ENCODE data around the gene PRPS2.

DNA sequence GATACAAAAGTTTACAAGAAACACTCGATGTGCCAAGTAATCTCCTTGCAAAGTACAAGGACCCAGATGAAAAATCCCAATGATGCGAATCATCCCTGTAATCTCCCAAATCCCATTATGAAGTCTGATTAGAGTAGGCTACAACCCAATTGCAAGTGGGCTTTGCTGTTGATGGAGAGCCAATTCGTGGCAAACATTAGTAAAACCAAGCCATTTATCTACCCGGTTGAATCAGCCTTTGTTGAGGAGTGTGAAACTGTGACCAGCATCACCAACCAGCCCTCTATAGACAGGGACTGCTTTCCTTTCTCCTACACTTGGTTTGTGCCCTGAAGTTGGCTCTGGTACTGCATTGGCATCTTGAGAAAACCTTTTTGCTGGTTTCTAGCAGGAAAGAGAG is 1.2 kb upstream of the PRPS2 start:
- TF ChIP-seq POLR2A (IDR thresholded peaks at IDR 0.05; ENCODE audit: low read depth, low read length): no peak
- no peak for TF ChIP-seq MYC (IDR thresholded peaks at IDR 0.05; ENCODE audit: low read depth, low read length)
- TF ChIP-seq, protein P1, sequence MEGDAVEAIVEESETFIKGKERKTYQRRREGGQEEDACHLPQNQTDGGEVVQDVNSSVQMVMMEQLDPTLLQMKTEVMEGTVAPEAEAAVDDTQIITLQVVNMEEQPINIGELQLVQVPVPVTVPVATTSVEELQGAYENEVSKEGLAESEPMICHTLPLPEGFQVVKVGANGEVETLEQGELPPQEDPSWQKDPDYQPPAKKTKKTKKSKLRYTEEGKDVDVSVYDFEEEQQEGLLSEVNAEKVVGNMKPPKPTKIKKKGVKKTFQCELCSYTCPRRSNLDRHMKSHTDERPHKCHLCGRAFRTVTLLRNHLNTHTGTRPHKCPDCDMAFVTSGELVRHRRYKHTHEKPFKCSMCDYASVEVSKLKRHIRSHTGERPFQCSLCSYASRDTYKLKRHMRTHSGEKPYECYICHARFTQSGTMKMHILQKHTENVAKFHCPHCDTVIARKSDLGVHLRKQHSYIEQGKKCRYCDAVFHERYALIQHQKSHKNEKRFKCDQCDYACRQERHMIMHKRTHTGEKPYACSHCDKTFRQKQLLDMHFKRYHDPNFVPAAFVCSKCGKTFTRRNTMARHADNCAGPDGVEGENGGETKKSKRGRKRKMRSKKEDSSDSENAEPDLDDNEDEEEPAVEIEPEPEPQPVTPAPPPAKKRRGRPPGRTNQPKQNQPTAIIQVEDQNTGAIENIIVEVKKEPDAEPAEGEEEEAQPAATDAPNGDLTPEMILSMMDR (IDR thresholded peaks at IDR 0.05; ENCODE audit: extremely low read depth in 1 of 2, insufficient read depth in 1 of 2, low read depth in 1 of 2, low read length in 2 of 2): no peak
- TF ChIP-seq EZH2 (IDR thresholded peaks at IDR 0.05; ENCODE audit: borderline replicate concordance, low read depth, low read length, severe bottlenecking): no peak

Data from endothelial cell of umbilical vein (primary cell).